ENCODE data around the gene TOMM34. TPM values are rescaled to one million over a fixed set of nuclear protein-coding genes. Genes with fewer than 3 reads are reported as not detected.

The TOMM34 gene
- total and polyA plus RNA-seq, 9 of the 15 experiments (the other 6 are each of a cell fraction or from before 2014, with no cell fraction given) = 18.1 to 69.4 (median 41.7) TPM

DNA sequence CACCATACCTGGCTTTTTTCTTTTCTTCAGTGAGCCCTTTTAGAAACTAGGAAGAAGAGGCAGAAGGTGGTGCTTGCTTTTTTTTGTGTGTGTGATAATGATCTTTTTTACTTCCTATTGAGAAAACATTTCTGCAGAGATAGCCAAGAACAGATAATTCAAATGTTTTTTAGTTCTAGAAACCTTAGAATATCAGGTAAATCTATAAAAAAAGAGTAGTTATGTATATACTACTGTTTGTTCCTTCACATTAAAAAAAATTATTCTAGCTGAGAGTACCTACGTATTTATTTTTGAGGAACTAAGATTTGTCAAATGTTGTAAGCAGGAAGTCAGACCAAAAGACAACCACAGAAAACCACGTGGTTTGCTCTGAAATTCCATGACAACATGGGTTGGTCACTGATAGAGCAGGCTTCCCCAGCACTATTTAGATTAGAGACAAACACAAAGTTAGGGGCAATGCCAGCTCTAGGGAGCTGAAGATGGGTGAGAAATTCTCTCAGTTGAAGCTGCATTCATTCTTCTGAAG, 19.0 kb upstream of the TOMM34 start (continued):
- TF ChIP-seq, protein P1, sequence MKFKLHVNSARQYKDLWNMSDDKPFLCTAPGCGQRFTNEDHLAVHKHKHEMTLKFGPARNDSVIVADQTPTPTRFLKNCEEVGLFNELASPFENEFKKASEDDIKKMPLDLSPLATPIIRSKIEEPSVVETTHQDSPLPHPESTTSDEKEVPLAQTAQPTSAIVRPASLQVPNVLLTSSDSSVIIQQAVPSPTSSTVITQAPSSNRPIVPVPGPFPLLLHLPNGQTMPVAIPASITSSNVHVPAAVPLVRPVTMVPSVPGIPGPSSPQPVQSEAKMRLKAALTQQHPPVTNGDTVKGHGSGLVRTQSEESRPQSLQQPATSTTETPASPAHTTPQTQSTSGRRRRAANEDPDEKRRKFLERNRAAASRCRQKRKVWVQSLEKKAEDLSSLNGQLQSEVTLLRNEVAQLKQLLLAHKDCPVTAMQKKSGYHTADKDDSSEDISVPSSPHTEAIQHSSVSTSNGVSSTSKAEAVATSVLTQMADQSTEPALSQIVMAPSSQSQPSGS (CRISPR knock-in tag; IDR thresholded peaks at IDR 0.05) = no peak
- TF ChIP-seq NR2F6 (CRISPR knock-in tag; IDR thresholded peaks at IDR 0.05) (no peak), TGIF2 (CRISPR knock-in tag; IDR thresholded peaks at IDR 0.05) (no peak), TEAD4 (IDR thresholded peaks at IDR 0.05; ENCODE audit: low read length) (peak; percentile 70), TEAD4 (CRISPR knock-in tag; IDR thresholded peaks at IDR 0.05; ENCODE audit: borderline replicate concordance) (no peak), NR2C2 (CRISPR knock-in tag; IDR thresholded peaks at IDR 0.05) (no peak), NR2C2 (tag; IDR thresholded peaks at IDR 0.05) (peak; percentile 39), TRIM28 (IDR thresholded peaks at IDR 0.05) (no peak), PHTF2 (CRISPR knock-in tag; IDR thresholded peaks at IDR 0.05) (no peak), MAFK (IDR thresholded peaks at IDR 0.05; ENCODE audit: low read length) (no peak), ZKSCAN1 (IDR thresholded peaks at IDR 0.05; ENCODE audit: low read depth, low read length) (no peak), PCBP2 (IDR thresholded peaks at IDR 0.05; ENCODE audit: low read depth, low read length, poor library complexity, severe bottlenecking) (no peak), SMAD2 (IDR thresholded peaks at IDR 0.05; ENCODE audit: low read depth, low read length) (no peak)
- TF ChIP-seq, protein P2, sequence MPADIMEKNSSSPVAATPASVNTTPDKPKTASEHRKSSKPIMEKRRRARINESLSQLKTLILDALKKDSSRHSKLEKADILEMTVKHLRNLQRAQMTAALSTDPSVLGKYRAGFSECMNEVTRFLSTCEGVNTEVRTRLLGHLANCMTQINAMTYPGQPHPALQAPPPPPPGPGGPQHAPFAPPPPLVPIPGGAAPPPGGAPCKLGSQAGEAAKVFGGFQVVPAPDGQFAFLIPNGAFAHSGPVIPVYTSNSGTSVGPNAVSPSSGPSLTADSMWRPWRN (IDR thresholded peaks at IDR 0.05; ENCODE audit: low read depth) = no peak
- TF ChIP-seq, protein P3, sequence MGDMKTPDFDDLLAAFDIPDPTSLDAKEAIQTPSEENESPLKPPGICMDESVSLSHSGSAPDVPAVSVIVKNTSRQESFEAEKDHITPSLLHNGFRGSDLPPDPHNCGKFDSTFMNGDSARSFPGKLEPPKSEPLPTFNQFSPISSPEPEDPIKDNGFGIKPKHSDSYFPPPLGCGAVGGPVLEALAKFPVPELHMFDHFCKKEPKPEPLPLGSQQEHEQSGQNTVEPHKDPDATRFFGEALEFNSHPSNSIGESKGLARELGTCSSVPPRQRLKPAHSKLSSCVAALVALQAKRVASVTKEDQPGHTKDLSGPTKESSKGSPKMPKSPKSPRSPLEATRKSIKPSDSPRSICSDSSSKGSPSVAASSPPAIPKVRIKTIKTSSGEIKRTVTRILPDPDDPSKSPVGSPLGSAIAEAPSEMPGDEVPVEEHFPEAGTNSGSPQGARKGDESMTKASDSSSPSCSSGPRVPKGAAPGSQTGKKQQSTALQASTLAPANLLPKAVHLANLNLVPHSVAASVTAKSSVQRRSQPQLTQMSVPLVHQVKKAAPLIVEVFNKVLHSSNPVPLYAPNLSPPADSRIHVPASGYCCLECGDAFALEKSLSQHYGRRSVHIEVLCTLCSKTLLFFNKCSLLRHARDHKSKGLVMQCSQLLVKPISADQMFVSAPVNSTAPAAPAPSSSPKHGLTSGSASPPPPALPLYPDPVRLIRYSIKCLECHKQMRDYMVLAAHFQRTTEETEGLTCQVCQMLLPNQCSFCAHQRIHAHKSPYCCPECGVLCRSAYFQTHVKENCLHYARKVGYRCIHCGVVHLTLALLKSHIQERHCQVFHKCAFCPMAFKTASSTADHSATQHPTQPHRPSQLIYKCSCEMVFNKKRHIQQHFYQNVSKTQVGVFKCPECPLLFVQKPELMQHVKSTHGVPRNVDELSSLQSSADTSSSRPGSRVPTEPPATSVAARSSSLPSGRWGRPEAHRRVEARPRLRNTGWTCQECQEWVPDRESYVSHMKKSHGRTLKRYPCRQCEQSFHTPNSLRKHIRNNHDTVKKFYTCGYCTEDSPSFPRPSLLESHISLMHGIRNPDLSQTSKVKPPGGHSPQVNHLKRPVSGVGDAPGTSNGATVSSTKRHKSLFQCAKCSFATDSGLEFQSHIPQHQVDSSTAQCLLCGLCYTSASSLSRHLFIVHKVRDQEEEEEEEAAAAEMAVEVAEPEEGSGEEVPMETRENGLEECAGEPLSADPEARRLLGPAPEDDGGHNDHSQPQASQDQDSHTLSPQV (IDR thresholded peaks at IDR 0.05) = peak; percentile 61
- TF ChIP-seq, protein P4, sequence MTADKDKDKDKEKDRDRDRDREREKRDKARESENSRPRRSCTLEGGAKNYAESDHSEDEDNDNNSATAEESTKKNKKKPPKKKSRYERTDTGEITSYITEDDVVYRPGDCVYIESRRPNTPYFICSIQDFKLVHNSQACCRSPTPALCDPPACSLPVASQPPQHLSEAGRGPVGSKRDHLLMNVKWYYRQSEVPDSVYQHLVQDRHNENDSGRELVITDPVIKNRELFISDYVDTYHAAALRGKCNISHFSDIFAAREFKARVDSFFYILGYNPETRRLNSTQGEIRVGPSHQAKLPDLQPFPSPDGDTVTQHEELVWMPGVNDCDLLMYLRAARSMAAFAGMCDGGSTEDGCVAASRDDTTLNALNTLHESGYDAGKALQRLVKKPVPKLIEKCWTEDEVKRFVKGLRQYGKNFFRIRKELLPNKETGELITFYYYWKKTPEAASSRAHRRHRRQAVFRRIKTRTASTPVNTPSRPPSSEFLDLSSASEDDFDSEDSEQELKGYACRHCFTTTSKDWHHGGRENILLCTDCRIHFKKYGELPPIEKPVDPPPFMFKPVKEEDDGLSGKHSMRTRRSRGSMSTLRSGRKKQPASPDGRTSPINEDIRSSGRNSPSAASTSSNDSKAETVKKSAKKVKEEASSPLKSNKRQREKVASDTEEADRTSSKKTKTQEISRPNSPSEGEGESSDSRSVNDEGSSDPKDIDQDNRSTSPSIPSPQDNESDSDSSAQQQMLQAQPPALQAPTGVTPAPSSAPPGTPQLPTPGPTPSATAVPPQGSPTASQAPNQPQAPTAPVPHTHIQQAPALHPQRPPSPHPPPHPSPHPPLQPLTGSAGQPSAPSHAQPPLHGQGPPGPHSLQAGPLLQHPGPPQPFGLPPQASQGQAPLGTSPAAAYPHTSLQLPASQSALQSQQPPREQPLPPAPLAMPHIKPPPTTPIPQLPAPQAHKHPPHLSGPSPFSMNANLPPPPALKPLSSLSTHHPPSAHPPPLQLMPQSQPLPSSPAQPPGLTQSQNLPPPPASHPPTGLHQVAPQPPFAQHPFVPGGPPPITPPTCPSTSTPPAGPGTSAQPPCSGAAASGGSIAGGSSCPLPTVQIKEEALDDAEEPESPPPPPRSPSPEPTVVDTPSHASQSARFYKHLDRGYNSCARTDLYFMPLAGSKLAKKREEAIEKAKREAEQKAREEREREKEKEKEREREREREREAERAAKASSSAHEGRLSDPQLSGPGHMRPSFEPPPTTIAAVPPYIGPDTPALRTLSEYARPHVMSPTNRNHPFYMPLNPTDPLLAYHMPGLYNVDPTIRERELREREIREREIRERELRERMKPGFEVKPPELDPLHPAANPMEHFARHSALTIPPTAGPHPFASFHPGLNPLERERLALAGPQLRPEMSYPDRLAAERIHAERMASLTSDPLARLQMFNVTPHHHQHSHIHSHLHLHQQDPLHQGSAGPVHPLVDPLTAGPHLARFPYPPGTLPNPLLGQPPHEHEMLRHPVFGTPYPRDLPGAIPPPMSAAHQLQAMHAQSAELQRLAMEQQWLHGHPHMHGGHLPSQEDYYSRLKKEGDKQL (CRISPR knock-in tag; IDR thresholded peaks at IDR 0.05; ENCODE audit: borderline replicate concordance) = no peak
- TF ChIP-seq, protein P5, sequence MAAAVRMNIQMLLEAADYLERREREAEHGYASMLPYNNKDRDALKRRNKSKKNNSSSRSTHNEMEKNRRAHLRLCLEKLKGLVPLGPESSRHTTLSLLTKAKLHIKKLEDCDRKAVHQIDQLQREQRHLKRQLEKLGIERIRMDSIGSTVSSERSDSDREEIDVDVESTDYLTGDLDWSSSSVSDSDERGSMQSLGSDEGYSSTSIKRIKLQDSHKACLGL (CRISPR knock-in tag; IDR thresholded peaks at IDR 0.05; ENCODE audit: borderline replicate concordance, poor library complexity, severe bottlenecking) = peak; percentile 20
